GM12878 (cell line): ENCODE measurements around the gene TMPRSS3. TPM values are rescaled to one million over a fixed set of nuclear protein-coding genes. Genes with fewer than 3 reads are reported as not detected.

Experiments
- ATAC-seq: fragments of 200-7000 bp; cut with Tn5 transposase; 3 replicates; pipeline ENCODE4 v1.9.1; 2020; ENCODE audit warnings: mild to moderate bottlenecking, moderate library complexity
- BruUV-seq: library from RNA; stranded (reverse); fragments of 400-500 nt; replicated peaks from 2 replicates; lab custom pipeline; 2021; lab: Mats Ljungman, UMichigan
- CTCF ChIA-PET: fragments of 300-600 bp; sonication (Branson Sonifier 250); formaldehyde crosslinking; extraction: SDS; loops from one replicate; lab custom pipeline; 2021; ENCODE audit warnings: inconsistent platforms; lab: Yijun Ruan, JAX
- POLR2A ChIA-PET: fragments of 350-600 bp; formaldehyde crosslinking; extraction: SDS; loops from one replicate; lab custom pipeline; 2021; ENCODE audit warnings: inconsistent platforms; lab: Charles Lee
- RAD21 ChIA-PET: fragments of 300-600 bp; sonication (Branson Sonifier 250); formaldehyde crosslinking; loops from one replicate; lab custom pipeline; 2023; ENCODE audit warnings: antibody characterized with exemption; ENCODE audit not compliant: unreplicated experiment; lab: Charles Lee
- SMC1A ChIA-PET: fragments of 300-600 bp; sonication (Branson Sonifier 250); formaldehyde crosslinking; loops from one replicate; lab custom pipeline; 2023; ENCODE audit not compliant: unreplicated experiment, uncharacterized antibody; lab: Charles Lee
- DNase-seq: peaks from one replicate; pipeline ENCODE4 v3.0.0-alpha.2; 2011; ENCODE audit warnings: low read depth, low spot score
- FAIRE-seq: peaks from 3 replicates; lab custom pipeline; 2011; peaks lifted over from hg19 to GRCh38; lab: Jason Lieb, UNC
- H2AFZ ChIP-seq: 2 replicates; pipeline ENCODE4 v1.6.0; 2011; ENCODE audit warnings: low read depth, low read length, control low read depth; ENCODE audit not compliant: control insufficient read depth
- H3K27ac ChIP-seq: 2 replicates; pipeline ENCODE4 v1.5.1; 2011; ENCODE audit warnings: control low read depth; ENCODE audit not compliant: control insufficient read depth, insufficient read depth
- H3K27me3 ChIP-seq, 2 experiments: replicated peaks in 1 of 2; 2 replicates each; pipeline versions ENCODE4 v1.6.0 to v1.6.1; 2011; ENCODE audit warnings: low read length in 1 of 2; ENCODE audit not compliant: control insufficient read depth in 2 of 2, insufficient read depth in 2 of 2
- H3K36me3 ChIP-seq, 2 experiments: 2 replicates each; pipeline ENCODE4 v1.5.1; 2011; ENCODE audit warnings: low read length in 1 of 2; ENCODE audit not compliant: control insufficient read depth in 2 of 2, insufficient read depth in 2 of 2
- H3K4me1 ChIP-seq: 2 replicates; pipeline ENCODE4 v1.6.1; 2011; ENCODE audit warnings: mild to moderate bottlenecking, low read length, moderate library complexity, mixed read lengths; ENCODE audit not compliant: control insufficient read depth, insufficient read depth
- H3K4me2 ChIP-seq: 2 replicates; pipeline ENCODE4 v1.6.0; 2011; ENCODE audit warnings: control low read depth; ENCODE audit not compliant: control insufficient read depth, insufficient read depth
- H3K4me3 ChIP-seq: fragments of 200-600 bp; sonication (generic); 2 replicates; pipeline ENCODE4 v1.5.1; 2016
- H3K79me2 ChIP-seq: 2 replicates; pipeline ENCODE4 v1.6.0; 2011; ENCODE audit warnings: low read length; ENCODE audit not compliant: control insufficient read depth, insufficient read depth
- H3K9ac ChIP-seq: 2 replicates; pipeline ENCODE4 v1.8.0; 2011; ENCODE audit warnings: low read length, control low read depth, mixed read lengths; ENCODE audit not compliant: control insufficient read depth, insufficient read depth
- H3K9me3 ChIP-seq: replicated peaks from 3 replicates; pipeline ENCODE4 v1.5.1; 2011; ENCODE audit warnings: mild to moderate bottlenecking, low read length; ENCODE audit not compliant: control insufficient read depth, insufficient read depth
- H4K20me1 ChIP-seq: 2 replicates; pipeline ENCODE4 v1.6.0; 2011; ENCODE audit not compliant: control insufficient read depth, insufficient read depth
- CREB1 ChIP-seq: IDR thresholded peaks from 2 replicates; pipeline ENCODE4 v1.6.1; 2012; ENCODE audit warnings: low read depth, mild to moderate bottlenecking, inconsistent platforms
- MYB ChIP-seq: fragments of 150-350 bp; IDR thresholded peaks from 2 replicates; pipeline ENCODE4 v1.6.1; 2014; ENCODE audit warnings: mild to moderate bottlenecking, low read depth, low read length, borderline replicate concordance
- SMAD1 ChIP-seq: fragments of 450-650 bp; IDR thresholded peaks from 2 replicates; pipeline ENCODE4 v1.6.1; 2018; ENCODE audit warnings: mild to moderate bottlenecking, low read depth; ENCODE audit not compliant: partially characterized antibody
- YY1 ChIP-seq: IDR thresholded peaks from 2 replicates; pipeline ENCODE4 v1.6.1; 2011; ENCODE audit warnings: low read depth, mild to moderate bottlenecking, low read length
- ZNF207 ChIP-seq: fragments of 450-650 bp; IDR thresholded peaks from 2 replicates; pipeline ENCODE4 v1.6.1; 2014; ENCODE audit warnings: antibody characterized with exemption, mild to moderate bottlenecking, borderline replicate concordance
- WGBS: methylation state at CpG from one replicate; pipeline ENCODE4 v1.1.6; 2016; ENCODE audit warnings: low lambda C conversion rate; ENCODE audit not compliant: insufficient replicate concordance, insufficient coverage; ENCODE audit errors: missing lambda C conversion rate; 5-methylcytosine and 5-hydroxymethylcytosine counted together
- in situ Hi-C: fragments of 300-500 bp; cut with MboI; formaldehyde crosslinking; loops from 9 replicates; pipeline ENCODE4 v1.14.3; 2018; ENCODE audit warnings: mixed read lengths
- intact Hi-C: fragments of 100-400 bp; cut with micrococcal nuclease; formaldehyde crosslinking; loops from one replicate; pipeline ENCODE4 v1.14.2; 2022; ENCODE audit not compliant: unreplicated experiment
- polyA plus RNA-seq, 11 experiments: library from polyadenylated mRNA; depleted of rRNA in 4 of 11; unstranded in 6 of 11; stranded (reverse) in 5 of 11; fragments of >200 nt; fragmentation: Nextera tagmentation in 4 of 11; fragmentation: Illumina TruSeq in 1 of 11; extraction: Ambion mirVana in 4 of 11; extraction: Trizol in 1 of 11; gene quantifications; 1 replicate in 1 of 11; 2 replicates in 10 of 11; pipeline versions ENCODE4 v1.2.1 to v1.2.3, GENCODE V29; 2011 to 2016; ENCODE audit warnings: inconsistent platforms in 2 of 11, missing spikeins in 2 of 11, low read depth in 1 of 11
- total RNA-seq, 4 experiments: library from RNA; depleted of rRNA in 3 of 4; stranded (reverse); fragments of >200 nt in 3 of 4; fragmentation: Illumina TruSeq in 1 of 4; extraction: Trizol in 1 of 4; gene quantifications; 2 replicates each; pipeline versions ENCODE4 v1.2.1 to v1.2.3, GENCODE V29; 2013 to 2021
- TF ChIP-seq, protein P1 (sequence below): fragments of 450-650 bp; formaldehyde crosslinking; IDR thresholded peaks from 2 replicates; pipeline ENCODE4 v1.4.0; 2020; ENCODE audit warnings: mild to moderate bottlenecking, moderate library complexity
- TF ChIP-seq, protein P2 (sequence below): fragments of 450-650 bp; IDR thresholded peaks from 2 replicates; pipeline ENCODE4 v1.6.1; 2016; ENCODE audit warnings: mild to moderate bottlenecking
- TF ChIP-seq, protein P3 (sequence below): fragments of 450-650 bp; IDR thresholded peaks from 2 replicates; pipeline ENCODE4 v1.6.1; 2016; ENCODE audit warnings: mild to moderate bottlenecking
- TF ChIP-seq, protein P4 (sequence below): IDR thresholded peaks from 2 replicates; pipeline ENCODE4 v1.6.1; 2012; ENCODE audit warnings: low read length, inconsistent platforms
- TF ChIP-seq, protein P5 (sequence below): IDR thresholded peaks from 2 replicates; pipeline ENCODE4 v1.6.1; 2012; ENCODE audit warnings: mild to moderate bottlenecking, low read depth, low read length

TMPRSS3 gene
- total and polyA plus RNA-seq, 10 of the 15 experiments (the other 5 are each of a cell fraction or from before 2014, with no cell fraction given), result 0.51 to 1.5 (median 0.82) TPM; not detected in 1

DNA sequence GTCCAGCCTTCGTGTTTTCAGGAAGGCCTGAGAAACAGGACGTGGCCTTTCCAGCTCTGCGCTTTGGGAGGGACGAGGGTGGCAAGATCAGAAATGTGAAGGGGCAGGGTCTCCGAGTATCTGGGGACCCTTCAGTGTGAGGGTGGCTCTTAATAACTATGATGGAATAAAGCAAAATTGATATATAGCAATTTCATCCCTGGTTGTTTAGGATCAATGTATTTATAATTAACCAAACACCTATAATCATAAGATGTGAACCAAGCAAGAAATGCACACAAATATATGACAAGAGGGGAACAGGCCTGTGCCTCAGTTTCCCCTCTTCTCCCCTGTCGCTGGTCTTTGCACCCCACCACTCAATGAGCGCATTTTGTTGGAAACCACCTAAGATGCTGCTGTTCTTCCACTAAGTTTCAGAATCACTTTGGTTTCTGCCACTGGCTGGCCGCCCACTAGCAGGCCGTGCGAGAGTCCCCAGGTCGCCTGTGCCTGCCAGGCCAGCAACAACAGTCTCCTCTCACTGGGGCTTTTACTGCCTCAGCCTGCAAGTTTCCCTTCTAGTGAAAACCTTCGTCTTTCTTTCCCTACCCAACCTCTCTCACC lies 44.4 kb upstream of the TMPRSS3 start:
- Histone ChIP-seq H3K4me2 (peak overlapping the region; percentile 62), H4K20me1 (no peaks in the 10 kb centered on the region), H3K27me3 (no peaks in the 10 kb centered on the region), H3K36me3 (no peaks in the 10 kb centered on the region), H3K9me3 (no peaks in the 10 kb centered on the region; the same call in 1 of the 3 replicates), H3K4me1 (peaks cover 18% of the 10 kb centered on the region), H3K79me2 (no peaks in the 10 kb centered on the region), H3K4me3 (no peak overlapping the region), H3K9ac (peak overlapping the region; percentile 43; the same call in 1 of the 2 replicates), H3K27ac (peak overlapping the region; percentile 59), H2AFZ (no peak overlapping the region)
- in situ Hi-C loops, result no loop called here
- FAIRE-seq (peak; percentile 89), DNase-seq (peak; percentile 70), ATAC-seq (peak; percentile 96)
- RAD21 ChIA-PET, result interaction anchor here (1.1 to 5.9 kb wide), 4 partner anchors 17 to 79 kb away, joined by 3 to 81 read pairs (median 6); partner anchors contain the start of gene UBASH3A
- WGBS, result 18% methylated on average over 12 of the region's 12 CpGs
- POLR2A ChIA-PET, result interaction anchor here (0.7 to 2.6 kb wide), 5 partner anchors 10 to 87 kb away, joined by 3 to 15 read pairs (median 7); no protein-coding TSS in a partner anchor
- BruUV-seq, result no TSS peak
- intact Hi-C loops, result loop anchor here (1.0 to 5.0 kb wide), 4 partner anchors 15 to 63 kb away; no protein-coding TSS in a partner anchor
- SMC1A ChIA-PET, result interaction anchor here (0.7 to 8.6 kb wide), 6 partner anchors 16 to 130 kb away, joined by 3 to 68 read pairs (median 6); no protein-coding TSS in a partner anchor
- CTCF ChIA-PET, result interaction anchor here (1.3 to 1.8 kb wide), 4 partner anchors 10 to 130 kb away, joined by 6 to 10 read pairs (median 8); no protein-coding TSS in a partner anchor
- TF ChIP-seq, protein P1, sequence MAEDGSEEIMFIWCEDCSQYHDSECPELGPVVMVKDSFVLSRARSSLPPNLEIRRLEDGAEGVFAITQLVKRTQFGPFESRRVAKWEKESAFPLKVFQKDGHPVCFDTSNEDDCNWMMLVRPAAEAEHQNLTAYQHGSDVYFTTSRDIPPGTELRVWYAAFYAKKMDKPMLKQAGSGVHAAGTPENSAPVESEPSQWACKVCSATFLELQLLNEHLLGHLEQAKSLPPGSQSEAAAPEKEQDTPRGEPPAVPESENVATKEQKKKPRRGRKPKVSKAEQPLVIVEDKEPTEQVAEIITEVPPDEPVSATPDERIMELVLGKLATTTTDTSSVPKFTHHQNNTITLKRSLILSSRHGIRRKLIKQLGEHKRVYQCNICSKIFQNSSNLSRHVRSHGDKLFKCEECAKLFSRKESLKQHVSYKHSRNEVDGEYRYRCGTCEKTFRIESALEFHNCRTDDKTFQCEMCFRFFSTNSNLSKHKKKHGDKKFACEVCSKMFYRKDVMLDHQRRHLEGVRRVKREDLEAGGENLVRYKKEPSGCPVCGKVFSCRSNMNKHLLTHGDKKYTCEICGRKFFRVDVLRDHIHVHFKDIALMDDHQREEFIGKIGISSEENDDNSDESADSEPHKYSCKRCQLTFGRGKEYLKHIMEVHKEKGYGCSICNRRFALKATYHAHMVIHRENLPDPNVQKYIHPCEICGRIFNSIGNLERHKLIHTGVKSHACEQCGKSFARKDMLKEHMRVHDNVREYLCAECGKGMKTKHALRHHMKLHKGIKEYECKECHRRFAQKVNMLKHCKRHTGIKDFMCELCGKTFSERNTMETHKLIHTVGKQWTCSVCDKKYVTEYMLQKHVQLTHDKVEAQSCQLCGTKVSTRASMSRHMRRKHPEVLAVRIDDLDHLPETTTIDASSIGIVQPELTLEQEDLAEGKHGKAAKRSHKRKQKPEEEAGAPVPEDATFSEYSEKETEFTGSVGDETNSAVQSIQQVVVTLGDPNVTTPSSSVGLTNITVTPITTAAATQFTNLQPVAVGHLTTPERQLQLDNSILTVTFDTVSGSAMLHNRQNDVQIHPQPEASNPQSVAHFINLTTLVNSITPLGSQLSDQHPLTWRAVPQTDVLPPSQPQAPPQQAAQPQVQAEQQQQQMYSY (CRISPR knock-in tag), result no peak
- TF ChIP-seq CREB1 (peak; percentile 48; the same call in 1 of the 2 replicates), MYB (0 out of 2 replicates have a peak, but pooled peaks have one; percentile 17), ZNF207 (peak; percentile 47; the same call in 1 of the 2 replicates), YY1 (peak; percentile 66; the same call in 1 of the 2 replicates), SMAD1 (no peak)
- TF ChIP-seq, protein P2, sequence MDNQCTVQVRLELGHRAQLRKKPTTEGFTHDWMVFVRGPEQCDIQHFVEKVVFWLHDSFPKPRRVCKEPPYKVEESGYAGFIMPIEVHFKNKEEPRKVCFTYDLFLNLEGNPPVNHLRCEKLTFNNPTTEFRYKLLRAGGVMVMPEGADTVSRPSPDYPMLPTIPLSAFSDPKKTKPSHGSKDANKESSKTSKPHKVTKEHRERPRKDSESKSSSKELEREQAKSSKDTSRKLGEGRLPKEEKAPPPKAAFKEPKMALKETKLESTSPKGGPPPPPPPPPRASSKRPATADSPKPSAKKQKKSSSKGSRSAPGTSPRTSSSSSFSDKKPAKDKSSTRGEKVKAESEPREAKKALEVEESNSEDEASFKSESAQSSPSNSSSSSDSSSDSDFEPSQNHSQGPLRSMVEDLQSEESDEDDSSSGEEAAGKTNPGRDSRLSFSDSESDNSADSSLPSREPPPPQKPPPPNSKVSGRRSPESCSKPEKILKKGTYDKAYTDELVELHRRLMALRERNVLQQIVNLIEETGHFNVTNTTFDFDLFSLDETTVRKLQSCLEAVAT, result peak; percentile 48
- TF ChIP-seq, protein P3, sequence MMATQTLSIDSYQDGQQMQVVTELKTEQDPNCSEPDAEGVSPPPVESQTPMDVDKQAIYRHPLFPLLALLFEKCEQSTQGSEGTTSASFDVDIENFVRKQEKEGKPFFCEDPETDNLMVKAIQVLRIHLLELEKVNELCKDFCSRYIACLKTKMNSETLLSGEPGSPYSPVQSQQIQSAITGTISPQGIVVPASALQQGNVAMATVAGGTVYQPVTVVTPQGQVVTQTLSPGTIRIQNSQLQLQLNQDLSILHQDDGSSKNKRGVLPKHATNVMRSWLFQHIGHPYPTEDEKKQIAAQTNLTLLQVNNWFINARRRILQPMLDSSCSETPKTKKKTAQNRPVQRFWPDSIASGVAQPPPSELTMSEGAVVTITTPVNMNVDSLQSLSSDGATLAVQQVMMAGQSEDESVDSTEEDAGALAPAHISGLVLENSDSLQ, result no peak
- TF ChIP-seq, protein P4, sequence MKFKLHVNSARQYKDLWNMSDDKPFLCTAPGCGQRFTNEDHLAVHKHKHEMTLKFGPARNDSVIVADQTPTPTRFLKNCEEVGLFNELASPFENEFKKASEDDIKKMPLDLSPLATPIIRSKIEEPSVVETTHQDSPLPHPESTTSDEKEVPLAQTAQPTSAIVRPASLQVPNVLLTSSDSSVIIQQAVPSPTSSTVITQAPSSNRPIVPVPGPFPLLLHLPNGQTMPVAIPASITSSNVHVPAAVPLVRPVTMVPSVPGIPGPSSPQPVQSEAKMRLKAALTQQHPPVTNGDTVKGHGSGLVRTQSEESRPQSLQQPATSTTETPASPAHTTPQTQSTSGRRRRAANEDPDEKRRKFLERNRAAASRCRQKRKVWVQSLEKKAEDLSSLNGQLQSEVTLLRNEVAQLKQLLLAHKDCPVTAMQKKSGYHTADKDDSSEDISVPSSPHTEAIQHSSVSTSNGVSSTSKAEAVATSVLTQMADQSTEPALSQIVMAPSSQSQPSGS, result peak; percentile 36
- TF ChIP-seq, protein P5, sequence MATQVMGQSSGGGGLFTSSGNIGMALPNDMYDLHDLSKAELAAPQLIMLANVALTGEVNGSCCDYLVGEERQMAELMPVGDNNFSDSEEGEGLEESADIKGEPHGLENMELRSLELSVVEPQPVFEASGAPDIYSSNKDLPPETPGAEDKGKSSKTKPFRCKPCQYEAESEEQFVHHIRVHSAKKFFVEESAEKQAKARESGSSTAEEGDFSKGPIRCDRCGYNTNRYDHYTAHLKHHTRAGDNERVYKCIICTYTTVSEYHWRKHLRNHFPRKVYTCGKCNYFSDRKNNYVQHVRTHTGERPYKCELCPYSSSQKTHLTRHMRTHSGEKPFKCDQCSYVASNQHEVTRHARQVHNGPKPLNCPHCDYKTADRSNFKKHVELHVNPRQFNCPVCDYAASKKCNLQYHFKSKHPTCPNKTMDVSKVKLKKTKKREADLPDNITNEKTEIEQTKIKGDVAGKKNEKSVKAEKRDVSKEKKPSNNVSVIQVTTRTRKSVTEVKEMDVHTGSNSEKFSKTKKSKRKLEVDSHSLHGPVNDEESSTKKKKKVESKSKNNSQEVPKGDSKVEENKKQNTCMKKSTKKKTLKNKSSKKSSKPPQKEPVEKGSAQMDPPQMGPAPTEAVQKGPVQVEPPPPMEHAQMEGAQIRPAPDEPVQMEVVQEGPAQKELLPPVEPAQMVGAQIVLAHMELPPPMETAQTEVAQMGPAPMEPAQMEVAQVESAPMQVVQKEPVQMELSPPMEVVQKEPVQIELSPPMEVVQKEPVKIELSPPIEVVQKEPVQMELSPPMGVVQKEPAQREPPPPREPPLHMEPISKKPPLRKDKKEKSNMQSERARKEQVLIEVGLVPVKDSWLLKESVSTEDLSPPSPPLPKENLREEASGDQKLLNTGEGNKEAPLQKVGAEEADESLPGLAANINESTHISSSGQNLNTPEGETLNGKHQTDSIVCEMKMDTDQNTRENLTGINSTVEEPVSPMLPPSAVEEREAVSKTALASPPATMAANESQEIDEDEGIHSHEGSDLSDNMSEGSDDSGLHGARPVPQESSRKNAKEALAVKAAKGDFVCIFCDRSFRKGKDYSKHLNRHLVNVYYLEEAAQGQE, result no peak
